UCSD-AML1 (cell line): Measurements from ENCODE around the gene NIPAL1.

Source experiments
- DNase-seq: peaks from one replicate; lab custom pipeline; 2025; ENCODE audit not compliant: unreplicated experiment; lab: John Stamatoyannopoulos, UW

The NIPAL1 gene

GRCh38 chr4:48025005-48025404, 8.4 kb downstream of the NIPAL1 start:
- DNase-seq, result no peak

DNA sequence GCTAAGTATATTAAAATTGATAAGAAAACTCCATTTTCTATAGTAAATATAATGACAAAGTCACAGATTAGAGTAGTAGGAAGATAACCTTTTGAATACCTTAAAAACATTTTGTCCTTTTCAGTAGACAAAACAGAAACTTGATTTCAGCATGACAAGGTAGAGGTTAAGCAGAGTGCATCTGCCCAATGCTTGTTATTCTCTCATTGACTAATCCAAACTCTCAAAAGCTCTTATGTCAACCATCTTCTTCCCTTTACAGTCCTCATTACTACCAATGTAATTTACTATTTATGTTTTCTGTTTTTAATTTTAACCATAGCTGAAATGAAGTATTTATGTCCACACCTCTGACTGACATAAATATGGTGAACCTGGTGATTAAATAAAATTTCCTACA, 11.1 kb downstream of the NIPAL1 start:
- DNase-seq, result no peak

DNA sequence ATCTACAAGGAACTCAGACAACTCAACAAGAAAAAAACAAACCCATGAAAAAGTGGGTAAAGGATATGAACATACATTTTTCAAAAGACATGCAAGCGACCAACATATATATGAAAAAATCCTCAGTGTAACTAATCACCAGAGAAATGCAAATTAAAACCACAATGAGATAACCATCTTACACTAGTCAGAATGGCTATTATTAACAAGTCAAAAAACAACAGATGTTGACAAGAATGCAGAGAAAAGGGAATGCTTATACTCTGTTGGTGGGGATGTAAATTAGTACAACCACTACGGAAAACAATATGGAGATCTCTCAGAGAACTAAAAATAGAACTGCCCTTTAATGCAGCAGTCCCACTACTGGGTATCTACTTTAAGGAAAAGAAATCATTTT, 12.1 kb downstream of the NIPAL1 start:
- DNase-seq, result no peak

GRCh38 chr4:48030470-48030869, 13.9 kb downstream of the NIPAL1 start:
- DNase-seq, result no peak

GRCh38 chr4:48031802-48032525, 15.4 kb downstream of the NIPAL1 start:
- no peak for DNase-seq

- DNase-seq, result no peak
These were observed 16.1 kb downstream of the NIPAL1 start for GRCh38 chr4:48032721-48033120.

GRCh38 chr4:48033412-48033811, 16.8 kb downstream of the NIPAL1 start:
- DNase-seq, result no peak

DNA sequence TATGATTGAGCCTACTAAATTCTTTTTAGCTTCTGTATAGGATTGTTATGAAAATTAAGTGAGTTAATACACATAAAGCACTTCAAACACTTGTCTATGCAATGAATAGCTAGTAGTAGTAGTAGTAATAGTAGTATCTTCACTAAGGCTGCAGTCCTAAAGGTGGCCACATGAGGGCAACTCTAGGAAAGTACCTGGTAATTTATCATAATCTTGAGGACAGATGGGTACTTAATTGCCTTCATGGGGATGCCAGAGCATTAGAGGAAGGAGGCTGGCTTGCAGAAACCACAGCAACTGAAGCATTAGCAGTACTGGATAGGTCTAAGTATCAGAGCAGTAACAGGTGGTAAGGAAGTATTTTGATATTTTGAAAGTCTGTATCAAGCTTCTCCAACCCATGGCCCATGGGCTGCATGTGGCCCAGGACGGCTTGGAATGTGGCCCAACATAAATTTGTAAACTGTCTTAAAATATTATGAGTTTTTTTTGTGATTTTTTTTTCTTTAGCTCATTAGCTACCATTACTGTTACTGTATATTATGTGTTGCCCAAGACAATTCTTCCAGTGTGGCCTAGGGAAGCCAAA, 17.3 kb downstream of the NIPAL1 start:
- DNase-seq, result peak; percentile 14

GRCh38 chr4:48035952-48036351, 19.4 kb downstream of the NIPAL1 start:
- no peak for DNase-seq

- no peak for DNase-seq
These were observed 20.5 kb downstream of the NIPAL1 start for GRCh38 chr4:48037117-48037462.

DNA sequence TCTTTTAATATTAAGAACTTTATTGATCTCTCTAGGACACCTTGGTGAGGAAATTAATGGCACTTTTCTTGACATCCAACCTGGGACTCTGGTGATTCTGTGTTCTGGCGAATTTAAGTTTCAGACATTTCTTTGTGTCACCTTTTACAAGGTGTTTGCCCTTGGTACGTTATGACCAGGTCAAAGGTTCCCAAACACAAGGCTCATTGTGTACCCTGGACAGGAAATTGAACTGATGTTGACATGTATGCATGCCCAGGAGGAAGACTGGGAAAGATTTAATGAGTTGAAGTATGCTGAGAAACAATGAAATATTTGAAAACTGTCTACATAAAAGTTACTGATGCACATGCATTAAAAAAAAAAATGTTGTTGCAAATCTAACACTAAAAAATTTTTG, 22.1 kb downstream of the NIPAL1 start:
- DNase-seq, result no peak

GRCh38 chr4:48039561-48039960, 23.0 kb downstream of the NIPAL1 start:
- no peak for DNase-seq

DNA sequence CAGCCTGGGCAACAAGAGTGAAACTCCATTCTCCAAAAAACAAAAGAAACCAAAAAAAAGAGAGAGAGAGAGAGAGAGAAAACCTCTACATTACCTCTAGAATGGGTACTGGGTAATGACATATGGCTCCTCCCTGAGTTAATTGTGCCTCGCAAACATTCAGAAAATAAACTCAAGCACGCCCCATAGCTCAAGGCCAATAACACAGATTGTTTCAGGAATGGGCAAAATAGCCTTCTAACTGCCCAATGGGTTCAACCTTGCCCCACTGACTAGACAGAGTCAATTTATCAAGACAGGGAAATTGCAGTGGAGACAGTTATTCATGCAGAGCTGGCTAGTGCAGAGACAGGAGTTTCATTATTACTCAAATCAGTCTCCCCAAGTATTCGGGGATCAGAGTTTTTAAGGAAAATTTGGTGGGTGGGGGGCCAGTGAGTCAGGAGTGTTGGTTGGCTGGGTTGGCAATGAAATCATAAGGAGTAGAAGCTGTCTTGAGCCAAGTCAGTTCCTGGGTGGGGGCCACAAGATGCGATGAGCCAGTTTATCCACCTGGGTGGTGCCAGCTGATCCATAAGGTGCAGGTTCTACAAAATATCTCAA, 25.1 kb downstream of the NIPAL1 start:
- DNase-seq, result no peak

DNA sequence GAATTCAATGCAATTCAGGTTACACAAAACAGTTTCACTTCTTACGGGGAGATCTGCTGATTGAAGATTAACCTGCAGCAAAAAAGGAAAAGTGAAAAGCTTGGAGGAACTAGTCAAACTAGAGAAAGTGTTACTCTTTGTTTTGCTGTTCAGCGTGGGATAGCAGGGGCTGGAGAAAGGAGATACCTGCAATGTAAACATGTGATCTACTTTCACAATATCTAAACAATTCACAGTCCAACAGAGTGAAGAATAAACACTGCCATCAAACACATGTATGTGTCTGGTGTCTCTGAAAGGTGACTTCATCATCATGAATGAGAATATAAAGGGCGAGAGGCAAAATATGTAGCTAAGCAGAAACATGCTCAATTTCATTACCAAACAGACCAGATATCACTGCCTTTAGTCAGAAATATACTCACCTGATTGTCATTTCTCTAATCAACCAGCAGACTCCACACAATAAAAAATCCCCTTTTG, 26.4 kb downstream of the NIPAL1 start:
- no peak for DNase-seq

GRCh38 chr4:48043504-48043903, 26.9 kb downstream of the NIPAL1 start:
- DNase-seq, result no peak

DNA sequence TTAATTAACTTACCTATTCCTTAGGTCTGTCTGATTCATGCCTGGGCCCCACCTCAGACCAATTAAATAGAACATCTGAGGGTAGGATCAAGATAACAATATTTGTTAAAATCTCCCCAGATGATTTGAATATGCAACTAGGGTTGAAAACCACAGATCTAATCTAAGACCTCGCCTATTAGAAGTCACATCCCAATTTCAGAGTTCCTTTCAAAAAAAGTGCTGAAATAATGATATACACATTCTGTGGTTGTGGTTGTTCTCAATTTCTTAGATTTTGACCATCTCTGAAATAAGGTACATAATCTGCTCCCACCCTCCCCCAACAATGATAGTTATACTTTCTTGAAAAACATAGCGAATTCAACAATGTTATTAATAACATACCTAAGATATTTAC, 27.7 kb downstream of the NIPAL1 start:
- no peak for DNase-seq

GRCh38 chr4:48046059-48046458, 29.5 kb downstream of the NIPAL1 start:
- no peak for DNase-seq

GRCh38 chr4:48047421-48047844, 30.9 kb downstream of the NIPAL1 start:
- DNase-seq, result peak; percentile 50

- no peak for DNase-seq
These were observed 31.3 kb downstream of the NIPAL1 start for GRCh38 chr4:48047896-48048295.

GRCh38 chr4:48049483-48049882, 32.9 kb downstream of the NIPAL1 start:
- no peak for DNase-seq

DNA sequence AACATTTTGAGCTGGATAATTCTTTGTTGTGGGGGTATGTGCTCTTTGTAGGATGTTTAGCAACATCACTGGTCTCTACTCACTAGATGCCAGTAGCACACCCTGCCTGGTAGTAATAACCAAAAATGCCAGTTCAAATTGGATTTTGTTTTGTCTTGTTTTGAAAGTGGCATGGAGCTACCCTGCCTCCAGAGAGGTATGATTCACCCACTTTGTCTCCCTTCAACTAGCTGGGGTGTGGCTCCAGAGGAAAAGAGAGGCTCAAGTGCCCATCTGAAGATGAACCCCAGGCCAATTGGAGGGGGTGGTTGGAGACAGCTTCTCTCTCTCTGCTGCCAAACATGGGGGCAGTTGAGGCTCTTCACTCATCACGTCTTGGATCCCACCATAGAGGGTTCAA, 34.5 kb downstream of the NIPAL1 start:
- no peak for DNase-seq
